A673 (cell line): ENCODE measurements around the gene TRPV2. TPM values are rescaled to one million over a fixed set of nuclear protein-coding genes. Genes with fewer than 3 reads are reported as not detected.
A peak's percentile ranks its signal among the peaks of the same experiment; 100 is the strongest.

Source experiments
- BruUV-seq: library from RNA; stranded (reverse); fragments of 400-500 nt; replicated peaks from 2 replicates; lab custom pipeline; 2021; lab: Mats Ljungman, UMichigan
- CTCF ChIA-PET: fragments of 300-600 bp; sonication (Branson Sonifier 250); formaldehyde crosslinking; loops from one replicate; lab custom pipeline; 2022; ENCODE audit warnings: antibody characterized with exemption; lab: Charles Lee
- POLR2A ChIA-PET: fragments of 300-600 bp; sonication (Branson Sonifier 250); formaldehyde crosslinking; loops from one replicate; lab custom pipeline; 2022; ENCODE audit warnings: antibody characterized with exemption; ENCODE audit not compliant: low non-redundant PET; lab: Charles Lee
- DNase-seq: peaks from one replicate; pipeline ENCODE4 v3.0.0-alpha.2; 2015; ENCODE audit warnings: low spot score
- H3K27ac ChIP-seq: fragments of 200-600 bp; sonication (generic); 2 replicates; pipeline ENCODE4 v1.5.1; 2016; ENCODE audit warnings: mixed run types, low read depth, mild to moderate bottlenecking, mixed read lengths, antibody characterized with exemption, low read length; ENCODE audit not compliant: poor library complexity, severe bottlenecking
- H3K27me3 ChIP-seq: fragments of 200-600 bp; sonication (generic); replicated peaks from 2 replicates; pipeline ENCODE4 v1.6.1; 2017; ENCODE audit warnings: mixed run types, low read depth, mild to moderate bottlenecking, mixed read lengths, antibody characterized with exemption, low read length; ENCODE audit not compliant: insufficient read depth, poor library complexity
- H3K36me3 ChIP-seq: fragments of 200-600 bp; sonication (generic); 2 replicates; pipeline ENCODE4 v1.6.1; 2016; ENCODE audit warnings: mixed run types, mild to moderate bottlenecking, mixed read lengths, antibody characterized with exemption, low read length; ENCODE audit not compliant: insufficient read depth, poor library complexity, severe bottlenecking
- H3K4me1 ChIP-seq: fragments of 200-600 bp; sonication (generic); 2 replicates; pipeline ENCODE4 v1.6.1; 2017; ENCODE audit warnings: mixed run types, mild to moderate bottlenecking, mixed read lengths, antibody characterized with exemption, low read length; ENCODE audit not compliant: insufficient read depth, poor library complexity, severe bottlenecking
- H3K4me3 ChIP-seq: fragments of 200-600 bp; sonication (generic); 2 replicates; pipeline ENCODE4 v1.5.1; 2016; ENCODE audit warnings: low read depth, mixed run types, mild to moderate bottlenecking, mixed read lengths, low read length; ENCODE audit not compliant: poor library complexity, severe bottlenecking
- H3K9me3 ChIP-seq: fragments of 200-600 bp; sonication (generic); 2 replicates; pipeline ENCODE4 v1.6.1; 2016; ENCODE audit warnings: mixed run types, low read depth, mild to moderate bottlenecking, mixed read lengths, antibody characterized with exemption, low read length; ENCODE audit not compliant: poor library complexity, severe bottlenecking
- EZH2 ChIP-seq: fragments of 200-600 bp; sonication (generic); IDR thresholded peaks from 2 replicates; pipeline ENCODE4 v1.6.1; 2017; ENCODE audit warnings: borderline replicate concordance, low read depth, mild to moderate bottlenecking, mixed read lengths, antibody characterized with exemption, low read length; ENCODE audit not compliant: poor library complexity, severe bottlenecking
- intact Hi-C: fragments of 100-400 bp; cut with micrococcal nuclease; formaldehyde crosslinking; loops from one replicate; pipeline ENCODE4 v1.10.0; 2022; ENCODE audit not compliant: unreplicated experiment
- total RNA-seq: library from RNA; stranded (reverse); gene quantifications from 2 replicates; pipeline ENCODE4 v1.2.3, GENCODE V29; 2021
- TF ChIP-seq, protein P1 (sequence below): fragments of 300-800, 200-600 bp; sonication (generic); conservative IDR thresholded peaks from 2 replicates; pipeline ENCODE4 v1.5.1; 2017; ENCODE audit warnings: low read depth, mild to moderate bottlenecking, antibody characterized with exemption, low read length, moderate library complexity, mixed read lengths

Gene TRPV2
- total RNA-seq, 1 experiment from 2014 or later: not detected

DNA sequence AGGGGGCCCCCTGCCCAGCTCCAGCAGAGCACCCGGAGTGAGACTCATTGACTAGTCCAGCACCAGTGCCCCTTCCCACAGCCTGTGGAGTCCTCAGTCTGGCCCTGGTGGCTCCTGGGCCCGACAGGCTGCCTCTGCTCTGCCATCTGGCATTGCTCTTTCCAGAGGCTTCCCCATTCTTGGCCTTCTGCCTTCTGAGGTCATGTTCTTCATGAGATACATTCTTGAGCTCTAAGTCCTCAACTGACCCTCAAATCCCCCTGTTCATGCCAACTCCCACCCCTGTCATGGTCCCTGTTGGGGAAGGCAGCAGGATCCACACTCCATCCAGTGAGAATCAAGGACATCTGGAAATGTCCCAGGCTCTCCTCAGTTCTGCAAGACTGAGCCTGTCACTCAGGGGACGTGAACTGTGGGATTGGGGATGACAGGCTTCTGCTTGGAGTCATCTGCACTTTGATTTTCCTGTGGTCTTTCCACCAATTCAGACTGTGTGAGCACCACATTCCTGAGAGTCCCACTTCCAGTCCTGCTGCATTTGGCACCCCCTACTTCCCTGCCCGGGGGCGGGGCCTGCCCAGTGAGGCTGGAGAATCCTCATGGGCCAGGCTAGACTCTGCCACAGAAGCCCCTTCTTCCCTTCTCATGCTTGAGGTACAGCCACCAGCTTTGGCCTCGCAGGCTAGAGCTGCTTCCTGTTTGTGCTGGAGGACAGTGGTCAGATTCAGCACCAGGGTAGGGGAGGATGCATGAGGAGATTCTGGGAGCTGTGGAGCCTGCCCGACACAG, 2.7 kb downstream of the TRPV2 start:
- POLR2A ChIA-PET: no interaction called here
- no peak for TF ChIP-seq EZH2
- TF ChIP-seq, protein P1, sequence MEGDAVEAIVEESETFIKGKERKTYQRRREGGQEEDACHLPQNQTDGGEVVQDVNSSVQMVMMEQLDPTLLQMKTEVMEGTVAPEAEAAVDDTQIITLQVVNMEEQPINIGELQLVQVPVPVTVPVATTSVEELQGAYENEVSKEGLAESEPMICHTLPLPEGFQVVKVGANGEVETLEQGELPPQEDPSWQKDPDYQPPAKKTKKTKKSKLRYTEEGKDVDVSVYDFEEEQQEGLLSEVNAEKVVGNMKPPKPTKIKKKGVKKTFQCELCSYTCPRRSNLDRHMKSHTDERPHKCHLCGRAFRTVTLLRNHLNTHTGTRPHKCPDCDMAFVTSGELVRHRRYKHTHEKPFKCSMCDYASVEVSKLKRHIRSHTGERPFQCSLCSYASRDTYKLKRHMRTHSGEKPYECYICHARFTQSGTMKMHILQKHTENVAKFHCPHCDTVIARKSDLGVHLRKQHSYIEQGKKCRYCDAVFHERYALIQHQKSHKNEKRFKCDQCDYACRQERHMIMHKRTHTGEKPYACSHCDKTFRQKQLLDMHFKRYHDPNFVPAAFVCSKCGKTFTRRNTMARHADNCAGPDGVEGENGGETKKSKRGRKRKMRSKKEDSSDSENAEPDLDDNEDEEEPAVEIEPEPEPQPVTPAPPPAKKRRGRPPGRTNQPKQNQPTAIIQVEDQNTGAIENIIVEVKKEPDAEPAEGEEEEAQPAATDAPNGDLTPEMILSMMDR: no peak
- Histone ChIP-seq H3K27ac (no peak overlapping the region), H3K27me3 (no peaks in the 10 kb centered on the region), H3K36me3 (no peaks in the 10 kb centered on the region), H3K4me3 (no peak overlapping the region), H3K9me3 (no peaks in the 10 kb centered on the region), H3K4me1 (peaks cover 9% of the 10 kb centered on the region)
- intact Hi-C loops: no loop called here
- CTCF ChIA-PET: interaction anchor here (0.9 kb wide), 1 partner anchor 10 kb away, joined by 4 read pairs; no protein-coding TSS in a partner anchor
- DNase-seq: no peak
- BruUV-seq: no TSS peak

DNA sequence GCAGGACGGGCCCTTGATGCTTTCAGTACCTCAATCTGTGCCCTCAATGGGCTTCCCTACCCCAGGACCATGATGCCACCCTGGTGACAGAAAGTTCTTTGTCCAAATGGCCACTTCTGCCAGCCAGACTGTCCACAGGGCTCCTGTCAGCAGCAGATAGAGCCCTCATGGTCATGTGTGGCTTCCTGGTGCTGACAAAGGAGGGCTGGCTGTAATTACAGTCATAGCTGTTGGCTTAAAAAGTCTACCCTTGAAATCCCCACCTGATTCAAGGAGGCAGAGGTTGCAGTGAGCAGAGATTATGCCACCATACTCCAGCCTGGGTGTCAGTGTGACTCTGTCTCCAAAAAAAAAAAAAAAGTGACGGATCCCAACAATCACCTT, 3.3 kb downstream of the TRPV2 start:
- Histone ChIP-seq H3K27me3 (no peaks in the 10 kb centered on the region), H3K4me3 (no peak overlapping the region), H3K9me3 (no peaks in the 10 kb centered on the region), H3K27ac (no peak overlapping the region), H3K36me3 (no peaks in the 10 kb centered on the region), H3K4me1 (peaks cover 9% of the 10 kb centered on the region)
- TF ChIP-seq EZH2: no peak
- TF ChIP-seq, protein P1: no peak
- ChIA-PET CTCF (interaction anchor here (0.9 kb wide), 1 partner anchor 9 kb away, joined by 4 read pairs; no protein-coding TSS in a partner anchor), POLR2A (interaction anchor here (1.2 kb wide), 1 partner anchor 20 kb away, joined by 3 read pairs; no protein-coding TSS in a partner anchor)
- no TSS peak for BruUV-seq
- intact Hi-C loops: no loop called here
- DNase-seq: no peak

DNA sequence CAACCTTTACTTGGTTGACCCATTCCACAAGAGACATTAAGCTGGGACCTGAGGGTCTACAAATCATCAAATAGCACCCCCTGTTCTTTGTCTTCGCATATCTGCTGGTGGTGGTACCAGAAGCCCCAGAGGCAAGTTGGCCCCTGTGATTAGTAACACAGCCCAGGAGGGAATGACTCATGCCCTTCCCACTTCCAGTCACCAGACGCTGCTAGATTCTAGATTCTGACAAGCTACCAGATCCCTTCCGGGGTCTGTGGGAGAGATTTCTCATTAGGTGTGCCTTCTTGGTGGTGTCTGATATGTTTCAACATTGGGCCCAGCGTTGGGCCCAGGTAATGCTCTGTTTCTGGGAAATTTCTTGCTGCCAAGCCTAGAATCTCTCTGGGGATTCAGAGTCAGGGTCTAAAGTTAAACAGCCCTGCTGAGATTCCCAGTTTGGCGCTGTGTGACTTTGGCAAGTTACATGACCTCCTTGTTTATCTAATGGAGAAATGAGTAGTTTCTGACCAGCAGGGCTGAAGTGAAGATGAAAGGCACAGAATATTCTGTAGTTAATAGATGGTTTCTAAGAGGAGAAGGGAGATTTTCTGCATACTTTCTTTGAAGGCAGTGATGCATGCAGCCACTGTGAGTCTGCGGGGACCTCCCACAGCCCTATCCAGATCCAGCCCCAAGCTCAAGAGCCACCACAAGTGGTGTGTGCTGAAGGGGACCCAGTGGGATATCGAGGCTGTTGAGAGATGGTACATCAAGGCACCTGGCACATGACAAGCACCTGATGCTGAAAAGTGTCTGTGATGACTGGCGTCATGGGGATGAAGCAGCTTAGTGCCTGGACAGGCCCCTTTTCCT, 3.9 kb downstream of the TRPV2 start:
- intact Hi-C loops: no loop called here
- CTCF ChIA-PET: no interaction called here
- TF ChIP-seq EZH2: no peak
- TF ChIP-seq, protein P1: no peak
- no peak overlapping the region for H3K4me3 ChIP-seq
- BruUV-seq: no TSS peak
- POLR2A ChIA-PET: interaction anchor here (1.2 kb wide), 1 partner anchor 19 kb away, joined by 3 read pairs; no protein-coding TSS in a partner anchor
- H3K27ac ChIP-seq: no peak overlapping the region
- H3K4me1 ChIP-seq: peaks cover 9% of the 10 kb centered on the region
- H3K9me3 ChIP-seq: no peaks in the 10 kb centered on the region
- H3K36me3 ChIP-seq: no peaks in the 10 kb centered on the region
- H3K27me3 ChIP-seq: no peaks in the 10 kb centered on the region
- peak; percentile 59 for DNase-seq
